ENCODE data around the gene DHRSX. TPM values are rescaled to one million over a fixed set of nuclear protein-coding genes. Genes with fewer than 3 reads are reported as not detected.

DHRSX gene
- total and polyA plus RNA-seq, 9 of the 15 experiments (the other 6 are each of a cell fraction or from before 2014, with no cell fraction given) = 0.59 to 11.0 (median 6.2) TPM

DNA sequence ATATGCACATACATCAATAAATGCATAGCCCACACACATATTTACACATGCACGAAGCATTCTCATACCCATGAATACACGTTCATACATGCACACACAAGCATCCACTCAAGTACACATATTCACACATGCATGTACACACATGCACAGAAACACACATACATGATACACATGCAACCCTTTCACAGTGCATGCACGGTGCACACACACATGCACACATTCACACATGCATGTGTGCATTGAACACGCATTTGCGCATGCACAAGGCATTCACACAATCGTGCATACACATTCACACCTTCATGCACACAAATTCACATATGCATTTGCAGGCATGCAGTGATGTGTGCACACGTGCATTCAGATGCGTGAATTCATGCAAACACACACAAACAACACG, 324.5 kb downstream of the DHRSX start:
- Histone ChIP-seq H4K20me1 (replicated peaks; ENCODE audit: control insufficient read depth, insufficient read depth, low read length) (no peaks in the 10 kb centered on the region), H3K4me1 (replicated peaks in 1 of 2; ENCODE audit: control insufficient read depth in 2 of 2, insufficient read depth in 2 of 2, low read length in 2 of 2) (no peaks in the 10 kb centered on the region; a peak in 1 of 5 replicates), H3K9me1 (ENCODE audit: control insufficient read depth, insufficient read depth, low read length) (no peaks in the 10 kb centered on the region), H3K9ac (ENCODE audit: insufficient read depth in 1 of 2, low read depth in 2 of 2, low read length in 2 of 2) (no peak overlapping the region), H3K79me2 (ENCODE audit: control insufficient read depth, insufficient read depth, low read length) (no peaks in the 10 kb centered on the region), H3K36me3 (ENCODE audit: control insufficient read depth, insufficient read depth, low read length) (no peaks in the 10 kb centered on the region), H2AFZ (ENCODE audit: low read depth, low read length) (no peak overlapping the region), H3K4me3 (no peak overlapping the region), H3K4me2 (ENCODE audit: insufficient read depth, low read length) (no peak overlapping the region), H3K27ac (ENCODE audit: extremely low read depth, low read depth, low read length) (no peak overlapping the region), H3K27me3 (ENCODE audit: control insufficient read depth in 2 of 2, insufficient read depth in 2 of 2, low read length in 2 of 2) (peaks cover 0 to 10% of the 10 kb centered on the region in 2 experiments; a peak in 2 of 5 replicates), H3K9me3 (replicated peaks; ENCODE audit: control insufficient read depth, insufficient read depth, low read depth, low read length) (no peaks in the 10 kb centered on the region; the same call in 1 of the 2 replicates)
- intact Hi-C loops (cut with micrococcal nuclease) (no loop called here), in situ Hi-C loops (cut with MboI) (no loop called here)
- BruUV-seq (replicated peaks) = no TSS peak
- 21% methylated on average over 9 of the region's 9 CpGs for WGBS (ENCODE audit: insufficient coverage, low coverage, missing lambda C conversion rate)
- ChIA-PET CTCF (ENCODE audit: low intra/inter-chr PET ratio) (no interaction called here), POLR2A (no interaction called here)
- ATAC-seq (no peak), DNase-seq (ENCODE audit: extremely low read depth in 1 of 4, low spot score in 3 of 4) (no peak), FAIRE-seq (no peak)
- TF ChIP-seq, protein P1, sequence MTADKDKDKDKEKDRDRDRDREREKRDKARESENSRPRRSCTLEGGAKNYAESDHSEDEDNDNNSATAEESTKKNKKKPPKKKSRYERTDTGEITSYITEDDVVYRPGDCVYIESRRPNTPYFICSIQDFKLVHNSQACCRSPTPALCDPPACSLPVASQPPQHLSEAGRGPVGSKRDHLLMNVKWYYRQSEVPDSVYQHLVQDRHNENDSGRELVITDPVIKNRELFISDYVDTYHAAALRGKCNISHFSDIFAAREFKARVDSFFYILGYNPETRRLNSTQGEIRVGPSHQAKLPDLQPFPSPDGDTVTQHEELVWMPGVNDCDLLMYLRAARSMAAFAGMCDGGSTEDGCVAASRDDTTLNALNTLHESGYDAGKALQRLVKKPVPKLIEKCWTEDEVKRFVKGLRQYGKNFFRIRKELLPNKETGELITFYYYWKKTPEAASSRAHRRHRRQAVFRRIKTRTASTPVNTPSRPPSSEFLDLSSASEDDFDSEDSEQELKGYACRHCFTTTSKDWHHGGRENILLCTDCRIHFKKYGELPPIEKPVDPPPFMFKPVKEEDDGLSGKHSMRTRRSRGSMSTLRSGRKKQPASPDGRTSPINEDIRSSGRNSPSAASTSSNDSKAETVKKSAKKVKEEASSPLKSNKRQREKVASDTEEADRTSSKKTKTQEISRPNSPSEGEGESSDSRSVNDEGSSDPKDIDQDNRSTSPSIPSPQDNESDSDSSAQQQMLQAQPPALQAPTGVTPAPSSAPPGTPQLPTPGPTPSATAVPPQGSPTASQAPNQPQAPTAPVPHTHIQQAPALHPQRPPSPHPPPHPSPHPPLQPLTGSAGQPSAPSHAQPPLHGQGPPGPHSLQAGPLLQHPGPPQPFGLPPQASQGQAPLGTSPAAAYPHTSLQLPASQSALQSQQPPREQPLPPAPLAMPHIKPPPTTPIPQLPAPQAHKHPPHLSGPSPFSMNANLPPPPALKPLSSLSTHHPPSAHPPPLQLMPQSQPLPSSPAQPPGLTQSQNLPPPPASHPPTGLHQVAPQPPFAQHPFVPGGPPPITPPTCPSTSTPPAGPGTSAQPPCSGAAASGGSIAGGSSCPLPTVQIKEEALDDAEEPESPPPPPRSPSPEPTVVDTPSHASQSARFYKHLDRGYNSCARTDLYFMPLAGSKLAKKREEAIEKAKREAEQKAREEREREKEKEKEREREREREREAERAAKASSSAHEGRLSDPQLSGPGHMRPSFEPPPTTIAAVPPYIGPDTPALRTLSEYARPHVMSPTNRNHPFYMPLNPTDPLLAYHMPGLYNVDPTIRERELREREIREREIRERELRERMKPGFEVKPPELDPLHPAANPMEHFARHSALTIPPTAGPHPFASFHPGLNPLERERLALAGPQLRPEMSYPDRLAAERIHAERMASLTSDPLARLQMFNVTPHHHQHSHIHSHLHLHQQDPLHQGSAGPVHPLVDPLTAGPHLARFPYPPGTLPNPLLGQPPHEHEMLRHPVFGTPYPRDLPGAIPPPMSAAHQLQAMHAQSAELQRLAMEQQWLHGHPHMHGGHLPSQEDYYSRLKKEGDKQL (CRISPR knock-in tag; IDR thresholded peaks at IDR 0.05; ENCODE audit: borderline replicate concordance) = no peak
- no peak for TF ChIP-seq PTBP1 (IDR thresholded peaks at IDR 0.05; ENCODE audit: low read depth, low read length)
- TF ChIP-seq THRAP3 (IDR thresholded peaks at IDR 0.05; ENCODE audit: borderline replicate concordance) = no peak
- TF ChIP-seq ELK3 (CRISPR knock-in tag; IDR thresholded peaks at IDR 0.05) = no peak
- no peak for TF ChIP-seq NFIX (CRISPR knock-in tag; IDR thresholded peaks at IDR 0.05; ENCODE audit: low read depth)
- no peak for TF ChIP-seq RFX5 (IDR thresholded peaks at IDR 0.05; ENCODE audit: low read depth, low read length)
- TF ChIP-seq, protein P2, sequence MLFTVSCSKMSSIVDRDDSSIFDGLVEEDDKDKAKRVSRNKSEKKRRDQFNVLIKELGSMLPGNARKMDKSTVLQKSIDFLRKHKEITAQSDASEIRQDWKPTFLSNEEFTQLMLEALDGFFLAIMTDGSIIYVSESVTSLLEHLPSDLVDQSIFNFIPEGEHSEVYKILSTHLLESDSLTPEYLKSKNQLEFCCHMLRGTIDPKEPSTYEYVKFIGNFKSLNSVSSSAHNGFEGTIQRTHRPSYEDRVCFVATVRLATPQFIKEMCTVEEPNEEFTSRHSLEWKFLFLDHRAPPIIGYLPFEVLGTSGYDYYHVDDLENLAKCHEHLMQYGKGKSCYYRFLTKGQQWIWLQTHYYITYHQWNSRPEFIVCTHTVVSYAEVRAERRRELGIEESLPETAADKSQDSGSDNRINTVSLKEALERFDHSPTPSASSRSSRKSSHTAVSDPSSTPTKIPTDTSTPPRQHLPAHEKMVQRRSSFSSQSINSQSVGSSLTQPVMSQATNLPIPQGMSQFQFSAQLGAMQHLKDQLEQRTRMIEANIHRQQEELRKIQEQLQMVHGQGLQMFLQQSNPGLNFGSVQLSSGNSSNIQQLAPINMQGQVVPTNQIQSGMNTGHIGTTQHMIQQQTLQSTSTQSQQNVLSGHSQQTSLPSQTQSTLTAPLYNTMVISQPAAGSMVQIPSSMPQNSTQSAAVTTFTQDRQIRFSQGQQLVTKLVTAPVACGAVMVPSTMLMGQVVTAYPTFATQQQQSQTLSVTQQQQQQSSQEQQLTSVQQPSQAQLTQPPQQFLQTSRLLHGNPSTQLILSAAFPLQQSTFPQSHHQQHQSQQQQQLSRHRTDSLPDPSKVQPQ (CRISPR knock-in tag; IDR thresholded peaks at IDR 0.05; ENCODE audit: borderline replicate concordance) = no peak
- no peak for TF ChIP-seq KLF16 (IDR thresholded peaks at IDR 0.05)
- TF ChIP-seq ZNF699 (CRISPR knock-in tag; IDR thresholded peaks at IDR 0.05; ENCODE audit: insufficient replicate concordance) = no peak
- TF ChIP-seq BRF1 (IDR thresholded peaks at IDR 0.05; ENCODE audit: borderline replicate concordance, extremely low read depth, insufficient read length) = no peak
- TF ChIP-seq LCOR (CRISPR knock-in tag; IDR thresholded peaks at IDR 0.05) = no peak
- no peak for TF ChIP-seq ARNT (IDR thresholded peaks at IDR 0.05)
- TF ChIP-seq HDGF (IDR thresholded peaks at IDR 0.05) = no peak
- no peak for TF ChIP-seq FOXK2 (conservative IDR thresholded peaks at IDR 0.05 in 1 of 2, IDR thresholded peaks at IDR 0.05 in 1 of 2; ENCODE audit: low read depth in 2 of 2)
- TF ChIP-seq ASH1L (IDR thresholded peaks at IDR 0.05; ENCODE audit: borderline replicate concordance, low read depth, partially characterized antibody) = no peak
